A549 (cell line): Measurements from ENCODE around the gene PCSK6. TPM values are rescaled to one million over a fixed set of nuclear protein-coding genes. Genes with fewer than 3 reads are reported as not detected.

Source experiments
- ATAC-seq, 2 experiments: fragments of 200-7000 bp in 1 of 2; fragments of >200 bp in 1 of 2; cut with Nextera tagmentation in 1 of 2; cut with Tn5 transposase in 1 of 2; 3 replicates each; pipeline versions ENCODE4 v1.8.0 to v1.9.1; 2018 to 2020; ENCODE audit warnings: mild to moderate bottlenecking in 1 of 2, moderate library complexity in 1 of 2
- CTCF ChIA-PET: fragments of 300-600 bp; sonication (Branson Sonifier 250); formaldehyde crosslinking; extraction: SDS; loops from one replicate; lab custom pipeline; 2021; ENCODE audit warnings: antibody characterized with exemption, inconsistent platforms; lab: Yijun Ruan, JAX
- POLR2A ChIA-PET: fragments of 350-600 bp; formaldehyde crosslinking; extraction: SDS; loops from one replicate; lab custom pipeline; 2021; ENCODE audit warnings: antibody characterized with exemption, inconsistent platforms; lab: Yijun Ruan, JAX
- DNase-seq, 2 experiments: peaks; one replicate each; pipeline versions ENCODE4 v3.0.0 to v3.0.0-alpha.2; 2011 to 2016; ENCODE audit warnings: low read depth in 1 of 2, low spot score in 1 of 2
- FAIRE-seq: peaks from 2 replicates; lab custom pipeline; 2011; peaks lifted over from hg19 to GRCh38; lab: Jason Lieb, UNC
- H3K27ac ChIP-seq, 2 experiments: fragments of >200 bp; sonication (Bioruptor Twin); formaldehyde crosslinking; 3 replicates each; pipeline ENCODE4 v1.5.1; 2016 to 2017
- H3K4me1 ChIP-seq: fragments of >200 bp; sonication (Bioruptor Twin); formaldehyde crosslinking; 3 replicates; pipeline ENCODE4 v1.6.1; 2016
- H3K4me2 ChIP-seq: fragments of >200 bp; sonication (Bioruptor Twin); formaldehyde crosslinking; 3 replicates; pipeline ENCODE4 v1.6.1; 2016
- H3K4me3 ChIP-seq: fragments of >200 bp; sonication (Bioruptor Twin); formaldehyde crosslinking; 3 replicates; pipeline ENCODE4 v1.5.1; 2016
- H3K9me3 ChIP-seq: fragments of >200 bp; sonication (Bioruptor Twin); formaldehyde crosslinking; 3 replicates; pipeline ENCODE4 v1.6.1; 2016
- CEBPB ChIP-seq, 2 experiments: fragments of >200 bp in 1 of 2; sonication (Bioruptor Twin) in 1 of 2; formaldehyde crosslinking in 1 of 2; IDR thresholded peaks; 2 replicates each; pipeline ENCODE4 v1.6.1; 2012 to 2016
- ESRRA ChIP-seq: fragments of 150-350 bp; IDR thresholded peaks from 2 replicates; pipeline ENCODE4 v1.6.1; 2014; ENCODE audit warnings: mild to moderate bottlenecking, low read length, borderline replicate concordance
- FOSB ChIP-seq: fragments of 250-450 bp; sonication (Bioruptor Pico); IDR thresholded peaks from 2 replicates; pipeline ENCODE4 v1.5.0; 2020; ENCODE audit warnings: mild to moderate bottlenecking, moderate library complexity
- GATA3 ChIP-seq: IDR thresholded peaks from 2 replicates; pipeline ENCODE4 v1.6.1; 2012; ENCODE audit warnings: borderline replicate concordance
- HDAC2 ChIP-seq: fragments of 200-600 bp; sonication (generic); IDR thresholded peaks from 2 replicates; pipeline ENCODE4 v1.6.1; 2016
- HEYL ChIP-seq: fragments of 250-450 bp; sonication (Bioruptor Pico); IDR thresholded peaks from 2 replicates; pipeline ENCODE4 v1.8.0; 2021; ENCODE audit warnings: mild to moderate bottlenecking, moderate library complexity
- HOXB13 ChIP-seq: fragments of 250-450 bp; sonication (Bioruptor Pico); IDR thresholded peaks from 2 replicates; pipeline ENCODE4 v1.5.0; 2020; ENCODE audit warnings: low read depth, mild to moderate bottlenecking, moderate library complexity
- HOXB5 ChIP-seq: fragments of 250-450 bp; sonication (Bioruptor Pico); IDR thresholded peaks from 2 replicates; pipeline ENCODE4 v1.5.0; 2020; ENCODE audit warnings: mild to moderate bottlenecking, moderate library complexity
- MAFK ChIP-seq: fragments of 450-650 bp; IDR thresholded peaks from 2 replicates; pipeline ENCODE4 v1.6.1; 2014; ENCODE audit not compliant: partially characterized antibody
- MAZ ChIP-seq: fragments of 150-350 bp; IDR thresholded peaks from 2 replicates; pipeline ENCODE4 v1.6.1; 2014; ENCODE audit warnings: antibody characterized with exemption, low read depth, low read length, borderline replicate concordance
- NFE2L2 ChIP-seq: fragments of 150-350 bp; conservative IDR thresholded peaks from 2 replicates; pipeline ENCODE4 v1.6.1; 2014; ENCODE audit warnings: low read length
- SMC3 ChIP-seq: fragments of >200 bp; sonication (Bioruptor Twin); formaldehyde crosslinking; IDR thresholded peaks from 3 replicates; pipeline ENCODE4 v1.6.1; 2018; ENCODE audit warnings: inconsistent platforms
- TP53 ChIP-seq: fragments of 250-450 bp; sonication (Bioruptor Pico); IDR thresholded peaks from 2 replicates; pipeline ENCODE4 v1.5.0; 2021; ENCODE audit warnings: mild to moderate bottlenecking, moderate library complexity
- WGBS: methylation state at CpG from one replicate; pipeline ENCODE4 v1.1.6; 2017; ENCODE audit errors: missing lambda C conversion rate; 5-methylcytosine and 5-hydroxymethylcytosine counted together
- polyA plus RNA-seq, 4 experiments: library from polyadenylated mRNA; depleted of rRNA in 3 of 4; stranded (reverse); fragments of >200 nt; fragmentation: RNase III in 1 of 4; extraction: RNeasy Plus Mini Kit Qiagen cat#74134 plus additional on column Dnase treatment in 1 of 4; gene quantifications; 2 replicates in 3 of 4; 3 replicates in 1 of 4; pipeline ENCODE4 v1.2.3, GENCODE V29; 2011 to 2017
- TF ChIP-seq, protein P1 (sequence below): IDR thresholded peaks from 2 replicates; pipeline ENCODE4 v1.6.1; 2012
- TF ChIP-seq, protein P2 (sequence below): fragments of 450-650 bp; IDR thresholded peaks from 2 replicates; pipeline ENCODE4 v1.6.1; 2014; ENCODE audit warnings: antibody characterized with exemption
- TF ChIP-seq, protein P3 (sequence below): fragments of >200 bp; sonication (Bioruptor Twin); formaldehyde crosslinking; IDR thresholded peaks from 3 replicates; pipeline ENCODE4 v1.5.1; 2016
- TF ChIP-seq, protein P4 (sequence below): fragments of 150-350 bp; IDR thresholded peaks from 2 replicates; pipeline ENCODE4 v1.6.1; 2014; ENCODE audit warnings: low read depth, mild to moderate bottlenecking, low read length
- TF ChIP-seq, protein P5 (sequence below): fragments of 200-600 bp; sonication (generic); IDR thresholded peaks from 2 replicates; pipeline ENCODE4 v1.6.1; 2016; ENCODE audit warnings: antibody characterized with exemption, mild to moderate bottlenecking, moderate library complexity
- TF ChIP-seq, protein P6 (sequence below): IDR thresholded peaks from 2 replicates; pipeline ENCODE4 v1.6.1; 2012; ENCODE audit warnings: low read depth, borderline replicate concordance
- TF ChIP-seq, protein P7 (sequence below): fragments of 250-450 bp; sonication (Bioruptor Pico); IDR thresholded peaks from 2 replicates; pipeline ENCODE4 v1.5.0; 2020; ENCODE audit warnings: low read depth, mild to moderate bottlenecking, moderate library complexity

PCSK6 gene
- polyA plus RNA-seq, 2 of the 4 experiments (the other 2 are of a cell fraction): 10.0 to 15.2 TPM

DNA sequence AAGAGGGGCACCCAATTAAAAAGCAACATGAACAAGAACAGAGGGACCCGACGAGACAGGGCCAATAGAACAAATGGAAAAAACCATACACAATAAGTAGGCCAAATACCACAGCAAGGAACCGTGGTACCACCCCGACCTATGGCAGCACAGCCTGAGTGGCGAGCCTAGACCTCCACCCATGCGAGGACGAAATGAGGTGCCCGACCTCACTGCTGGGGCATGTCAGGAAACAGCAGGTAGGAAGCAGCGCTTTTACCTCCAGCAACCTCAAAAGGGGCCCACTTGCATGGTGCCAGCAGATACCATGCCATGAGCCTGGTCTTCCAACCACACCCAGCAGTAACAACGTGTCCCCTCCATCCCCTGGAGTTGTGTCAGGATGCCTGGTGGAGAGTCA, 77.9 kb downstream of the PCSK6 start:
- Histone ChIP-seq H3K4me2 (no peak overlapping the region), H3K9me3 (no peaks in the 10 kb centered on the region), H3K4me1 (no peaks in the 10 kb centered on the region), H3K4me3 (no peak overlapping the region), H3K27ac (no peak overlapping the region)
- FAIRE-seq: no peak
- no peak for DNase-seq
- no peak for TF ChIP-seq CEBPB (IDR thresholded peaks at IDR 0.05)
- TF ChIP-seq NFE2L2: no peak
- TF ChIP-seq, protein P1, sequence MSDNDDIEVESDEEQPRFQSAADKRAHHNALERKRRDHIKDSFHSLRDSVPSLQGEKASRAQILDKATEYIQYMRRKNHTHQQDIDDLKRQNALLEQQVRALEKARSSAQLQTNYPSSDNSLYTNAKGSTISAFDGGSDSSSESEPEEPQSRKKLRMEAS: no peak
- ATAC-seq: no peak
- POLR2A ChIA-PET: no interaction called here
- WGBS: 79% methylated on average over 10 of the region's 10 CpGs
- CTCF ChIA-PET: no interaction called here

DNA sequence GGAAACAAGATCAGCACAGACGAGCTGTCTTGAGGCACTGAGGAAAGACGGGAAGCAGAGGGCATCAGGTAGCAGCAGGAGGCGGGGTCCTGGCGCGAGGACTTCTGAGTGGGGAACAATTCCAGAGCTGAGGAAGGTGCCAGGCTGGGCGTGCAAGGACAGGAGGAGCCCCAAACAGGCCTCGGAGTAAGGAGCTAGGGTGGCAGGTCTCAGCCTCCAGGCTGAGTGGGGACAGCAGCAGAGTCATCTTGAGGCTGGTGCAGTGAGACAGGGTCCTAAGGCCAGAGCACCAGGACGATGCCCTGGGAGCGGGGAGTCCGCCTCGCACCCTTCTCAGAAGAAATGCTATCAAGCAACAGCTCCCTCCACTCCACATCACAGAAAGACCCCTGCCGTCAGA, 78.4 kb downstream of the PCSK6 start:
- 80% methylated on average over 12 of the region's 12 CpGs for WGBS
- ChIA-PET CTCF (no interaction called here), POLR2A (no interaction called here)
- TF ChIP-seq ESRRA (no peak), HOXB5 (CRISPR knock-in tag) (no peak), MAZ (no peak), HDAC2 (no peak), NFE2L2 (no peak), SMC3 (no peak), FOSB (CRISPR knock-in tag) (no peak), HOXB13 (CRISPR knock-in tag) (no peak)
- TF ChIP-seq, protein P2, sequence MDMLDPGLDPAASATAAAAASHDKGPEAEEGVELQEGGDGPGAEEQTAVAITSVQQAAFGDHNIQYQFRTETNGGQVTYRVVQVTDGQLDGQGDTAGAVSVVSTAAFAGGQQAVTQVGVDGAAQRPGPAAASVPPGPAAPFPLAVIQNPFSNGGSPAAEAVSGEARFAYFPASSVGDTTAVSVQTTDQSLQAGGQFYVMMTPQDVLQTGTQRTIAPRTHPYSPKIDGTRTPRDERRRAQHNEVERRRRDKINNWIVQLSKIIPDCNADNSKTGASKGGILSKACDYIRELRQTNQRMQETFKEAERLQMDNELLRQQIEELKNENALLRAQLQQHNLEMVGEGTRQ: no peak
- TF ChIP-seq, protein P3, sequence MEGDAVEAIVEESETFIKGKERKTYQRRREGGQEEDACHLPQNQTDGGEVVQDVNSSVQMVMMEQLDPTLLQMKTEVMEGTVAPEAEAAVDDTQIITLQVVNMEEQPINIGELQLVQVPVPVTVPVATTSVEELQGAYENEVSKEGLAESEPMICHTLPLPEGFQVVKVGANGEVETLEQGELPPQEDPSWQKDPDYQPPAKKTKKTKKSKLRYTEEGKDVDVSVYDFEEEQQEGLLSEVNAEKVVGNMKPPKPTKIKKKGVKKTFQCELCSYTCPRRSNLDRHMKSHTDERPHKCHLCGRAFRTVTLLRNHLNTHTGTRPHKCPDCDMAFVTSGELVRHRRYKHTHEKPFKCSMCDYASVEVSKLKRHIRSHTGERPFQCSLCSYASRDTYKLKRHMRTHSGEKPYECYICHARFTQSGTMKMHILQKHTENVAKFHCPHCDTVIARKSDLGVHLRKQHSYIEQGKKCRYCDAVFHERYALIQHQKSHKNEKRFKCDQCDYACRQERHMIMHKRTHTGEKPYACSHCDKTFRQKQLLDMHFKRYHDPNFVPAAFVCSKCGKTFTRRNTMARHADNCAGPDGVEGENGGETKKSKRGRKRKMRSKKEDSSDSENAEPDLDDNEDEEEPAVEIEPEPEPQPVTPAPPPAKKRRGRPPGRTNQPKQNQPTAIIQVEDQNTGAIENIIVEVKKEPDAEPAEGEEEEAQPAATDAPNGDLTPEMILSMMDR: no peak
- TF ChIP-seq, protein P4, sequence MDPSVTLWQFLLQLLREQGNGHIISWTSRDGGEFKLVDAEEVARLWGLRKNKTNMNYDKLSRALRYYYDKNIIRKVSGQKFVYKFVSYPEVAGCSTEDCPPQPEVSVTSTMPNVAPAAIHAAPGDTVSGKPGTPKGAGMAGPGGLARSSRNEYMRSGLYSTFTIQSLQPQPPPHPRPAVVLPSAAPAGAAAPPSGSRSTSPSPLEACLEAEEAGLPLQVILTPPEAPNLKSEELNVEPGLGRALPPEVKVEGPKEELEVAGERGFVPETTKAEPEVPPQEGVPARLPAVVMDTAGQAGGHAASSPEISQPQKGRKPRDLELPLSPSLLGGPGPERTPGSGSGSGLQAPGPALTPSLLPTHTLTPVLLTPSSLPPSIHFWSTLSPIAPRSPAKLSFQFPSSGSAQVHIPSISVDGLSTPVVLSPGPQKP: no peak
- no peak for ATAC-seq
- H3K4me3 ChIP-seq: no peak overlapping the region
- DNase-seq: no peak
- no peaks in the 10 kb centered on the region for H3K4me1 ChIP-seq
- no peak overlapping the region for H3K27ac ChIP-seq
- no peak for FAIRE-seq
- no peaks in the 10 kb centered on the region for H3K9me3 ChIP-seq
- H3K4me2 ChIP-seq: no peak overlapping the region

DNA sequence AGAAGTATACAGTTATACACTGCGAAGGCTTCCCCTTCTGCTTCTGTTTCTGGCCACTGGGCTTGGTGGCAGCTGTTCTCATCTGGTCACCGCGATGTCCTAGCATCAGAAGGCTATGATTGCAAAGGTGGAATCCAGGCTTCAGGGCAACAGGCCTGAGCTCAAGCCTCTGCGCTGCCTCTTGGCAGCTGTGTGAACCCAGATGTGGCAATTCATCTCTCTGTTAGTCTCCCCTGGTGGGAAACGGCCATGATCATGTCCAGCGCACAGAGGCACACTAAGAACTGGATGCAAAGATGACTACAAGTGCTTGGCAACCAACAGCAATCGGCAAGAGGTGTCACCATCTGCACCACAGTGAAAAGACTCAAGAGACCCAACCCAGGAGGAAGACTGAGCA, 78.9 kb downstream of the PCSK6 start:
- CTCF ChIA-PET: no interaction called here
- TF ChIP-seq TP53 (no peak), HEYL (no peak), SMC3 (no peak), HDAC2 (no peak), MAFK (no peak), GATA3 (no peak)
- TF ChIP-seq, protein P5, sequence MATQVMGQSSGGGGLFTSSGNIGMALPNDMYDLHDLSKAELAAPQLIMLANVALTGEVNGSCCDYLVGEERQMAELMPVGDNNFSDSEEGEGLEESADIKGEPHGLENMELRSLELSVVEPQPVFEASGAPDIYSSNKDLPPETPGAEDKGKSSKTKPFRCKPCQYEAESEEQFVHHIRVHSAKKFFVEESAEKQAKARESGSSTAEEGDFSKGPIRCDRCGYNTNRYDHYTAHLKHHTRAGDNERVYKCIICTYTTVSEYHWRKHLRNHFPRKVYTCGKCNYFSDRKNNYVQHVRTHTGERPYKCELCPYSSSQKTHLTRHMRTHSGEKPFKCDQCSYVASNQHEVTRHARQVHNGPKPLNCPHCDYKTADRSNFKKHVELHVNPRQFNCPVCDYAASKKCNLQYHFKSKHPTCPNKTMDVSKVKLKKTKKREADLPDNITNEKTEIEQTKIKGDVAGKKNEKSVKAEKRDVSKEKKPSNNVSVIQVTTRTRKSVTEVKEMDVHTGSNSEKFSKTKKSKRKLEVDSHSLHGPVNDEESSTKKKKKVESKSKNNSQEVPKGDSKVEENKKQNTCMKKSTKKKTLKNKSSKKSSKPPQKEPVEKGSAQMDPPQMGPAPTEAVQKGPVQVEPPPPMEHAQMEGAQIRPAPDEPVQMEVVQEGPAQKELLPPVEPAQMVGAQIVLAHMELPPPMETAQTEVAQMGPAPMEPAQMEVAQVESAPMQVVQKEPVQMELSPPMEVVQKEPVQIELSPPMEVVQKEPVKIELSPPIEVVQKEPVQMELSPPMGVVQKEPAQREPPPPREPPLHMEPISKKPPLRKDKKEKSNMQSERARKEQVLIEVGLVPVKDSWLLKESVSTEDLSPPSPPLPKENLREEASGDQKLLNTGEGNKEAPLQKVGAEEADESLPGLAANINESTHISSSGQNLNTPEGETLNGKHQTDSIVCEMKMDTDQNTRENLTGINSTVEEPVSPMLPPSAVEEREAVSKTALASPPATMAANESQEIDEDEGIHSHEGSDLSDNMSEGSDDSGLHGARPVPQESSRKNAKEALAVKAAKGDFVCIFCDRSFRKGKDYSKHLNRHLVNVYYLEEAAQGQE: no peak
- TF ChIP-seq, protein P6, sequence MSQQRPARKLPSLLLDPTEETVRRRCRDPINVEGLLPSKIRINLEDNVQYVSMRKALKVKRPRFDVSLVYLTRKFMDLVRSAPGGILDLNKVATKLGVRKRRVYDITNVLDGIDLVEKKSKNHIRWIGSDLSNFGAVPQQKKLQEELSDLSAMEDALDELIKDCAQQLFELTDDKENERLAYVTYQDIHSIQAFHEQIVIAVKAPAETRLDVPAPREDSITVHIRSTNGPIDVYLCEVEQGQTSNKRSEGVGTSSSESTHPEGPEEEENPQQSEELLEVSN: no peak
- TF ChIP-seq, protein P7, sequence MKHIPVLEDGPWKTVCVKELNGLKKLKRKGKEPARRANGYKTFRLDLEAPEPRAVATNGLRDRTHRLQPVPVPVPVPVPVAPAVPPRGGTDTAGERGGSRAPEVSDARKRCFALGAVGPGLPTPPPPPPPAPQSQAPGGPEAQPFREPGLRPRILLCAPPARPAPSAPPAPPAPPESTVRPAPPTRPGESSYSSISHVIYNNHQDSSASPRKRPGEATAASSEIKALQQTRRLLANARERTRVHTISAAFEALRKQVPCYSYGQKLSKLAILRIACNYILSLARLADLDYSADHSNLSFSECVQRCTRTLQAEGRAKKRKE: no peak
- POLR2A ChIA-PET: no interaction called here
- no peaks in the 10 kb centered on the region for H3K9me3 ChIP-seq
- no peak for FAIRE-seq
- 85% methylated on average over 7 of the region's 7 CpGs for WGBS
- no peak for ATAC-seq
- H3K4me2 ChIP-seq: no peak overlapping the region
- H3K4me1 ChIP-seq: no peaks in the 10 kb centered on the region
- H3K27ac ChIP-seq: no peak overlapping the region
- DNase-seq: no peak
- no peak overlapping the region for H3K4me3 ChIP-seq
